Endothelial cell of umbilical vein (primary cell): ENCODE measurements around the gene ZC3H6. TPM values are rescaled to one million over a fixed set of nuclear protein-coding genes. Genes with fewer than 3 reads are reported as not detected.

Experiments
- BruUV-seq: library from RNA; stranded (reverse); fragments of 400-500 nt; replicated peaks from 2 replicates; lab custom pipeline; 2021; lab: Mats Ljungman, UMichigan
- CTCF ChIA-PET: fragments of 300-600, 350-600 bp; sonication (Branson Sonifier 250); formaldehyde crosslinking; loops from one replicate; lab custom pipeline; 2021; ENCODE audit warnings: antibody characterized with exemption, inconsistent platforms; lab: Charles Lee
- POLR2A ChIA-PET: fragments of 300-600, 350-600 bp; sonication (Branson Sonifier 250); formaldehyde crosslinking; loops from one replicate; lab custom pipeline; 2021; ENCODE audit warnings: antibody characterized with exemption, inconsistent platforms; lab: Charles Lee
- DNase-seq: peaks from one replicate; pipeline ENCODE4 v3.0.0-alpha.2; 2011; ENCODE audit warnings: low read depth, low spot score
- FAIRE-seq: peaks from 2 replicates; lab custom pipeline; 2011; peaks lifted over from hg19 to GRCh38; lab: Jason Lieb, UNC
- H2AFZ ChIP-seq: 2 replicates; pipeline ENCODE4 v1.6.0; 2012; ENCODE audit warnings: low read depth, low read length, control low read depth, inconsistent platforms
- H3K27ac ChIP-seq: 2 replicates; pipeline ENCODE4 v1.5.1; 2011; ENCODE audit warnings: low read depth, mild to moderate bottlenecking, control low read depth, low read length, moderate library complexity; ENCODE audit not compliant: insufficient read depth
- H3K27me3 ChIP-seq, 2 experiments: 2 replicates each; pipeline versions ENCODE4 v1.6.0 to v1.6.1; 2011; ENCODE audit warnings: low read length in 2 of 2, mixed read lengths in 1 of 2; ENCODE audit not compliant: control insufficient read depth in 2 of 2, insufficient read depth in 2 of 2
- H3K36me3 ChIP-seq, 2 experiments: 2 replicates in 1 of 2; 3 replicates in 1 of 2; pipeline ENCODE4 v1.5.1; 2011; ENCODE audit warnings: low read length in 2 of 2, mild to moderate bottlenecking in 1 of 2, moderate library complexity in 1 of 2; ENCODE audit not compliant: control insufficient read depth in 2 of 2, insufficient read depth in 2 of 2; ENCODE audit errors: extremely low read depth in 1 of 2
- H3K4me1 ChIP-seq: 3 replicates; pipeline ENCODE4 v1.5.1; 2011; ENCODE audit warnings: mild to moderate bottlenecking, low read length; ENCODE audit not compliant: control insufficient read depth, insufficient read depth; ENCODE audit errors: extremely low read depth
- H3K4me2 ChIP-seq: 2 replicates; pipeline ENCODE4 v1.6.1; 2011; ENCODE audit warnings: low read length, control low read depth, mixed read lengths; ENCODE audit not compliant: insufficient read depth
- H3K4me3 ChIP-seq, 3 experiments: fragments of 200-600 bp in 1 of 3; sonication (generic), shearing (Covaris generic) in 1 of 3; replicated peaks in 1 of 3; 2 replicates each; pipeline ENCODE4 v1.5.1; 2011 to 2016; ENCODE audit warnings: control low read depth in 3 of 3, low read length in 3 of 3, mild to moderate bottlenecking in 2 of 3, inconsistent platforms in 1 of 3, low read depth in 1 of 3, moderate library complexity in 1 of 3; ENCODE audit not compliant: insufficient read depth in 1 of 3
- H3K79me2 ChIP-seq: 2 replicates; pipeline ENCODE4 v1.6.0; 2012; ENCODE audit warnings: low read length, inconsistent platforms; ENCODE audit not compliant: control insufficient read depth, insufficient read depth
- H3K9ac ChIP-seq: replicated peaks from 2 replicates; pipeline ENCODE3; 2011; ENCODE audit warnings: low read length, control low read depth; ENCODE audit not compliant: insufficient read depth; ENCODE audit errors: extremely low read depth
- H3K9me1 ChIP-seq: replicated peaks from 3 replicates; pipeline ENCODE4 v1.6.0; 2011; ENCODE audit warnings: mild to moderate bottlenecking, low read length; ENCODE audit not compliant: control insufficient read depth, insufficient read depth; ENCODE audit errors: extremely low read depth
- H3K9me3 ChIP-seq: replicated peaks from 2 replicates; pipeline ENCODE4 v1.5.1; 2012; ENCODE audit warnings: low read length, inconsistent platforms; ENCODE audit not compliant: control insufficient read depth, insufficient read depth
- H4K20me1 ChIP-seq: replicated peaks from 2 replicates; pipeline ENCODE3; 2011; ENCODE audit warnings: mild to moderate bottlenecking, low read length; ENCODE audit not compliant: control insufficient read depth, insufficient read depth; ENCODE audit errors: extremely low read depth
- EZH2 ChIP-seq: IDR thresholded peaks from 2 replicates; pipeline ENCODE4 v1.6.1; 2012; ENCODE audit warnings: borderline replicate concordance, low read depth, mild to moderate bottlenecking, moderate library complexity, low read length, inconsistent platforms; ENCODE audit not compliant: severe bottlenecking
- FOS ChIP-seq: IDR thresholded peaks from 2 replicates; pipeline ENCODE4 v1.6.1; 2011; ENCODE audit warnings: mild to moderate bottlenecking, low read length, moderate library complexity, borderline replicate concordance; ENCODE audit not compliant: insufficient read depth
- GATA2 ChIP-seq: IDR thresholded peaks from 2 replicates; pipeline ENCODE4 v1.7.0; 2011; ENCODE audit warnings: low read depth, mild to moderate bottlenecking, moderate library complexity, mixed read lengths, low read length; ENCODE audit not compliant: insufficient read length, insufficient read depth
- JUN ChIP-seq: IDR thresholded peaks from 2 replicates; pipeline ENCODE4 v1.6.1; 2011; ENCODE audit warnings: borderline replicate concordance, low read depth; ENCODE audit not compliant: insufficient read length, insufficient read depth
- MYC ChIP-seq: IDR thresholded peaks from one replicate; pipeline ENCODE4 v1.6.1; 2011; ENCODE audit warnings: mild to moderate bottlenecking, low read depth, low read length
- POLR2A ChIP-seq: IDR thresholded peaks from 2 replicates; pipeline ENCODE4 v1.6.1; 2012; ENCODE audit warnings: low read depth, mild to moderate bottlenecking, control low read depth, low read length
- POLR2AphosphoS5 ChIP-seq: IDR thresholded peaks from 2 replicates; pipeline ENCODE4 v1.6.1; 2012; ENCODE audit warnings: low read depth, mild to moderate bottlenecking, control low read depth, low read length, moderate library complexity; ENCODE audit not compliant: insufficient read depth
- dilution Hi-C: fragments of 300-500 bp; cut with MboI; formaldehyde crosslinking; loops from one replicate; pipeline ENCODE4 v1.15.0; 2019; ENCODE audit warnings: low sequenced_read_pairs; ENCODE audit not compliant: extremely low pct_ligation_motif_present
- intact Hi-C: fragments of 100-400 bp; cut with micrococcal nuclease; formaldehyde crosslinking; loops from one replicate; pipeline ENCODE4 v1.10.0; 2022
- polyA plus RNA-seq, 4 experiments: library from polyadenylated mRNA; depleted of rRNA in 3 of 4; stranded (reverse) in 3 of 4; unstranded in 1 of 4; fragments of >200 nt; gene quantifications; 2 replicates each; pipeline versions ENCODE4 v1.2.1 to v1.2.3, GENCODE V29; 2011 to 2012; ENCODE audit warnings: missing spikeins in 1 of 4
- total RNA-seq: library from RNA; stranded (reverse); gene quantifications from 2 replicates; pipeline ENCODE4 v1.2.3, GENCODE V29; 2021
- TF ChIP-seq, protein P1 (sequence below), 2 donors: IDR thresholded peaks; 1 replicate in 1 of 2; 2 replicates in 1 of 2; pipeline ENCODE4 v1.5.1; 2011; ENCODE audit warnings: low read length in 2 of 2, mild to moderate bottlenecking in 2 of 2, moderate library complexity in 2 of 2, control low read depth in 1 of 2, inconsistent platforms in 1 of 2, low read depth in 1 of 2; ENCODE audit not compliant: insufficient read depth in 1 of 2; ENCODE audit errors: extremely low read depth in 1 of 2
- TF ChIP-seq, protein P2 (sequence below): IDR thresholded peaks from 2 replicates; pipeline ENCODE4 v1.6.1; 2011; ENCODE audit not compliant: insufficient read depth, insufficient read length

The ZC3H6 gene
- total and polyA plus RNA-seq, 2 donors (not counting 3 experiments of a cell fraction or from before 2014, with no cell fraction given): 0.46 to 3.0 TPM

DNA sequence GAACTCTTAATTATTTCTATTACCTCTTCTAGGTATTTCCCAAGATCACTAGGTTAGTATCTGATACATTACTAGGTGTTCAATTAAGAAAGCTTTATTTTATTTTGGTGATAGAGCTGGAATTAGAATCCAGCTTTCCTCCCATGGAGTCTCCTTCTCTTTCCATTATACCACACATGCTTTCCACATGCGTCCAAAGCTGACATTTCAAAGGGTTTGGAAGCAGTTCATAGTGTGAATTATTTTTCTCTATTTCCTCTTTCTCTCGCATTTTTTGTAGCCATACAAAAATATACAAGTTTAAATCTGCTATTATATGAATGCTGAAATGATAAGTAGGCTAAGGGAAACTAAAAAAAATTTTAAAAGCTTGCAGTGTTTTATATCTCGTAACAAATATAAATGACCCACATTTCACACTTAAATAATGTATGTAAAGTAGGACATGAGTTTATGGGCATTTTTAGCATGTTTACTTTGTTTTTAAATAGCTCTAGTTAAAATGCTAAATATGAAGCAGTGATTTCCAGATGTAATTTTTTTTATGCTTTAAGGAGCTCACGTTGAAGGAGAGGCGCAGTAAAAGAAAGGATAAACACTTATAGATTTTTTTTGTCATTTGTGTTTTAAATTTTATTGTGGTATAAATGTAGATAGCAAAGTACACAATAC lies 20.1 kb downstream of the ZC3H6 start:
- ChIA-PET CTCF (interaction anchor here (0.8 to 1.1 kb wide), 4 partner anchors 10 to 50 kb away, joined by 3 to 5 read pairs (median 3); no protein-coding TSS in a partner anchor), POLR2A (interaction anchor here (0.6 kb wide), 2 partner anchors 26 to 226 kb away, joined by 3 to 6 read pairs; no protein-coding TSS in a partner anchor)
- Histone ChIP-seq H2AFZ (peak overlapping the region; percentile 37), H3K27ac (no peak overlapping the region), H3K27me3 (no peaks in the 10 kb centered on the region), H3K9ac (no peak overlapping the region), H3K79me2 (no peaks in the 10 kb centered on the region), H3K4me3 (no peak overlapping the region), H3K36me3 (no peaks in the 10 kb centered on the region), H4K20me1 (no peaks in the 10 kb centered on the region), H3K4me2 (no peak overlapping the region), H3K9me1 (no peaks in the 10 kb centered on the region), H3K4me1 (peaks cover 3% of the 10 kb centered on the region), H3K9me3 (no peaks in the 10 kb centered on the region)
- TF ChIP-seq, protein P1, sequence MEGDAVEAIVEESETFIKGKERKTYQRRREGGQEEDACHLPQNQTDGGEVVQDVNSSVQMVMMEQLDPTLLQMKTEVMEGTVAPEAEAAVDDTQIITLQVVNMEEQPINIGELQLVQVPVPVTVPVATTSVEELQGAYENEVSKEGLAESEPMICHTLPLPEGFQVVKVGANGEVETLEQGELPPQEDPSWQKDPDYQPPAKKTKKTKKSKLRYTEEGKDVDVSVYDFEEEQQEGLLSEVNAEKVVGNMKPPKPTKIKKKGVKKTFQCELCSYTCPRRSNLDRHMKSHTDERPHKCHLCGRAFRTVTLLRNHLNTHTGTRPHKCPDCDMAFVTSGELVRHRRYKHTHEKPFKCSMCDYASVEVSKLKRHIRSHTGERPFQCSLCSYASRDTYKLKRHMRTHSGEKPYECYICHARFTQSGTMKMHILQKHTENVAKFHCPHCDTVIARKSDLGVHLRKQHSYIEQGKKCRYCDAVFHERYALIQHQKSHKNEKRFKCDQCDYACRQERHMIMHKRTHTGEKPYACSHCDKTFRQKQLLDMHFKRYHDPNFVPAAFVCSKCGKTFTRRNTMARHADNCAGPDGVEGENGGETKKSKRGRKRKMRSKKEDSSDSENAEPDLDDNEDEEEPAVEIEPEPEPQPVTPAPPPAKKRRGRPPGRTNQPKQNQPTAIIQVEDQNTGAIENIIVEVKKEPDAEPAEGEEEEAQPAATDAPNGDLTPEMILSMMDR (IDR thresholded peaks at IDR 0.05; ENCODE audit: extremely low read depth in 1 of 2, insufficient read depth in 1 of 2, low read depth in 1 of 2, low read length in 2 of 2): no peak
- TF ChIP-seq FOS (no peak), JUN (no peak), MYC (no peak), POLR2AphosphoS5 (no peak), GATA2 (no peak), POLR2A (no peak), EZH2 (no peak)
- TF ChIP-seq, protein P2, sequence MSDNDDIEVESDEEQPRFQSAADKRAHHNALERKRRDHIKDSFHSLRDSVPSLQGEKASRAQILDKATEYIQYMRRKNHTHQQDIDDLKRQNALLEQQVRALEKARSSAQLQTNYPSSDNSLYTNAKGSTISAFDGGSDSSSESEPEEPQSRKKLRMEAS: no peak
- intact Hi-C loops: no loop called here
- DNase-seq (peak; percentile 43), FAIRE-seq (no peak)
- dilution Hi-C loops: no loop called here
- BruUV-seq: no TSS peak
